ENCODE measurements around the gene MFRP.

MFRP gene

GRCh38 chr11:119373059-119373920, 26.8 kb upstream of the MFRP start:
- DNase-seq (ENCODE audit: low read depth): no peak

GRCh38 chr11:119372260-119373058, 26.0 kb upstream of the MFRP start:
- DNase-seq (ENCODE audit: low read depth): no peak

GRCh38 chr11:119371778-119372182, 25.3 kb upstream of the MFRP start:
- DNase-seq (ENCODE audit: low read depth): no peak

- no peak for DNase-seq (ENCODE audit: low read depth)
Observed at GRCh38 chr11:119371067-119371601, 24.6 kb upstream of the MFRP start.

GRCh38 chr11:119370486-119371046, 24.1 kb upstream of the MFRP start:
- no peak for DNase-seq (ENCODE audit: low read depth)

GRCh38 chr11:119369132-119369925, 22.8 kb upstream of the MFRP start:
- no peak for DNase-seq (ENCODE audit: low read depth)

- DNase-seq (ENCODE audit: low read depth): no peak
Observed at GRCh38 chr11:119368121-119369034, 21.9 kb upstream of the MFRP start.

GRCh38 chr11:119367661-119368120, 21.2 kb upstream of the MFRP start:
- DNase-seq (ENCODE audit: low read depth): no peak

GRCh38 chr11:119366690-119367620, 20.4 kb upstream of the MFRP start:
- no peak for DNase-seq (ENCODE audit: low read depth)

- no peak for DNase-seq (ENCODE audit: low read depth)
Observed at GRCh38 chr11:119365071-119365591, 18.6 kb upstream of the MFRP start.

GRCh38 chr11:119363851-119364590, 17.5 kb upstream of the MFRP start:
- no peak for DNase-seq (ENCODE audit: low read depth)

- DNase-seq (ENCODE audit: low read depth): no peak
Observed at GRCh38 chr11:119363081-119363850, 16.8 kb upstream of the MFRP start.

- DNase-seq (ENCODE audit: low read depth): no peak
Observed at GRCh38 chr11:119362741-119363080, 16.2 kb upstream of the MFRP start.

- DNase-seq (ENCODE audit: low read depth): no peak
Observed at GRCh38 chr11:119361941-119362725, 15.6 kb upstream of the MFRP start.

- no peak for DNase-seq (ENCODE audit: low read depth)
Observed at GRCh38 chr11:119361056-119361787, 14.7 kb upstream of the MFRP start.
